Non-pigmented ciliary epithelial cell (primary cell): ENCODE results near the gene ABCA8.

Experiments used
- DNase-seq: peaks from one replicate; pipeline ENCODE4 v3.0.0-alpha.2; 2010; ENCODE audit warnings: low read depth

ABCA8 gene

GRCh38 chr17:68870161-68870826, 84.9 kb downstream of the ABCA8 start:
- DNase-seq, result no peak

- DNase-seq, result peak; percentile 17
Observed at GRCh38 chr17:68868708-68869107, 86.5 kb downstream of the ABCA8 start.

- no peak for DNase-seq
Observed at GRCh38 chr17:68867759-68868516, 87.3 kb downstream of the ABCA8 start.

GRCh38 chr17:68865584-68865983, 89.6 kb downstream of the ABCA8 start:
- DNase-seq, result no peak

- DNase-seq, result no peak
Observed at GRCh38 chr17:68863091-68863652, 92.0 kb downstream of the ABCA8 start.

- DNase-seq, result no peak
Observed at GRCh38 chr17:68861602-68862001, 93.6 kb downstream of the ABCA8 start.

GRCh38 chr17:68860941-68861340, 94.3 kb downstream of the ABCA8 start:
- DNase-seq, result no peak

- DNase-seq, result no peak
Observed at GRCh38 chr17:68854452-68854851, 100.7 kb downstream of the ABCA8 start.

- no peak for DNase-seq
Observed at GRCh38 chr17:68853439-68853838, 101.8 kb downstream of the ABCA8 start.

- DNase-seq, result no peak
Observed at GRCh38 chr17:68853036-68853435, 102.2 kb downstream of the ABCA8 start.

GRCh38 chr17:68851890-68852289, 103.3 kb downstream of the ABCA8 start:
- DNase-seq, result no peak

GRCh38 chr17:68850749-68851510, 104.3 kb downstream of the ABCA8 start:
- no peak for DNase-seq

GRCh38 chr17:68849673-68850610, 105.2 kb downstream of the ABCA8 start:
- DNase-seq, result no peak

- DNase-seq, result no peak
Observed at GRCh38 chr17:68847711-68848110, 107.5 kb downstream of the ABCA8 start.

GRCh38 chr17:68843522-68843921, 111.7 kb downstream of the ABCA8 start:
- DNase-seq, result no peak

- DNase-seq, result no peak
Observed at GRCh38 chr17:68840073-68840472, 115.1 kb downstream of the ABCA8 start.

GRCh38 chr17:68835071-68835470, 120.1 kb downstream of the ABCA8 start:
- DNase-seq, result no peak

GRCh38 chr17:68834328-68834836, 120.8 kb downstream of the ABCA8 start:
- no peak for DNase-seq

- no peak for DNase-seq
Observed at GRCh38 chr17:68832109-68832802, 122.9 kb downstream of the ABCA8 start.

- DNase-seq, result no peak
Observed at GRCh38 chr17:68831170-68831569, 124.0 kb downstream of the ABCA8 start.

GRCh38 chr17:68830313-68830712, 124.9 kb downstream of the ABCA8 start:
- no peak for DNase-seq
